Mesenchymal stem cell (in vitro differentiated cells and primary cell): Measurements from ENCODE around the gene SDR9C7.

ENCODE experiments used
- DNase-seq: peaks from one replicate; pipeline ENCODE4 v3.0.0-alpha.2; 2013
- H2AFZ ChIP-seq: one replicate; pipeline ENCODE4 v1.6.1; 2013; ENCODE audit warnings: low read depth, mild to moderate bottlenecking, control low read depth, inconsistent platforms, low read length, moderate library complexity
- H2AK5ac ChIP-seq: 2 replicates; pipeline ENCODE4 v1.6.1; 2013; ENCODE audit warnings: low read length, moderate library complexity, mild to moderate bottlenecking, inconsistent platforms; ENCODE audit not compliant: severe bottlenecking
- H2BK120ac ChIP-seq: one replicate; pipeline ENCODE4 v1.6.1; 2013; ENCODE audit warnings: low read depth, mild to moderate bottlenecking, inconsistent platforms, low read length, moderate library complexity
- H2BK12ac ChIP-seq, 2 experiments: one replicate each; pipeline ENCODE4 v1.6.1; 2013; ENCODE audit warnings: inconsistent platforms in 2 of 2, low read length in 2 of 2, mild to moderate bottlenecking in 2 of 2, moderate library complexity in 2 of 2, control low read depth in 1 of 2
- H2BK15ac ChIP-seq: one replicate; pipeline ENCODE4 v1.6.1; 2013; ENCODE audit warnings: mild to moderate bottlenecking, low read depth, inconsistent platforms; ENCODE audit not compliant: poor library complexity, severe bottlenecking
- H2BK5ac ChIP-seq: 2 replicates; pipeline ENCODE4 v1.6.1; 2013; ENCODE audit warnings: low read depth, mild to moderate bottlenecking, low read length, control low read depth, inconsistent platforms; ENCODE audit not compliant: poor library complexity, severe bottlenecking
- H3K14ac ChIP-seq, 2 experiments: one replicate each; pipeline ENCODE4 v1.6.1; 2013; ENCODE audit warnings: inconsistent platforms in 2 of 2, low read length in 2 of 2, control low read depth in 1 of 2, mild to moderate bottlenecking in 1 of 2, moderate library complexity in 1 of 2
- H3K18ac ChIP-seq, 2 experiments: one replicate each; pipeline ENCODE4 v1.6.1; 2013; ENCODE audit warnings: inconsistent platforms in 2 of 2, low read length in 2 of 2, control low read depth in 1 of 2, low read depth in 1 of 2, mild to moderate bottlenecking in 1 of 2
- H3K23ac ChIP-seq, 2 experiments: one replicate each; pipeline ENCODE4 v1.6.1; 2013; ENCODE audit warnings: inconsistent platforms in 2 of 2, low read length in 2 of 2, mild to moderate bottlenecking in 2 of 2, moderate library complexity in 2 of 2, control low read depth in 1 of 2
- H3K27ac ChIP-seq: 2 replicates; pipeline ENCODE4 v1.5.1; 2013; ENCODE audit warnings: mild to moderate bottlenecking, moderate library complexity, low read length, control low read depth, inconsistent platforms; ENCODE audit not compliant: poor library complexity, severe bottlenecking
- H3K27me3 ChIP-seq, 2 experiments: 2 replicates each; pipeline versions ENCODE4 v1.6.1 to v1.7.0; 2013; ENCODE audit warnings: low read length in 2 of 2, mild to moderate bottlenecking in 2 of 2, moderate library complexity in 2 of 2, control low read depth in 1 of 2, inconsistent platforms in 1 of 2; ENCODE audit not compliant: control insufficient read depth in 1 of 2, insufficient read depth in 1 of 2
- H3K36me3 ChIP-seq, 2 experiments: 2 replicates each; pipeline versions ENCODE4 v1.6.1 to v1.7.0; 2013; ENCODE audit warnings: low read length in 2 of 2, control low read depth in 1 of 2, inconsistent platforms in 1 of 2, low read depth in 1 of 2, mild to moderate bottlenecking in 1 of 2; ENCODE audit not compliant: insufficient read depth in 2 of 2, control insufficient read depth in 1 of 2
- H3K4ac ChIP-seq, 2 experiments: one replicate each; pipeline ENCODE4 v1.6.1; 2013; ENCODE audit warnings: inconsistent platforms in 2 of 2, low read length in 2 of 2, mild to moderate bottlenecking in 2 of 2, moderate library complexity in 2 of 2, control low read depth in 1 of 2, low read depth in 1 of 2
- H3K4me1 ChIP-seq: 2 replicates; pipeline ENCODE4 v1.6.1; 2013; ENCODE audit warnings: low read depth, low read length, control low read depth; ENCODE audit not compliant: control insufficient read depth, insufficient read depth
- H3K4me2 ChIP-seq: 2 replicates; pipeline ENCODE4 v1.6.1; 2013; ENCODE audit warnings: low read length, mild to moderate bottlenecking, inconsistent platforms; ENCODE audit not compliant: poor library complexity, severe bottlenecking
- H3K4me3 ChIP-seq, 2 experiments: 2 replicates each; pipeline versions ENCODE4 v1.5.1 to v1.7.0; 2013; ENCODE audit warnings: low read length in 2 of 2, mild to moderate bottlenecking in 2 of 2, control low read depth in 1 of 2, low read depth in 1 of 2; ENCODE audit not compliant: insufficient read depth in 1 of 2
- H3K79me1 ChIP-seq: replicated peaks from 2 replicates; pipeline ENCODE4 v1.6.1; 2013; ENCODE audit warnings: mild to moderate bottlenecking, control low read depth, low read length, inconsistent platforms; ENCODE audit not compliant: poor library complexity, severe bottlenecking
- H3K9ac ChIP-seq: 2 replicates; pipeline ENCODE4 v1.7.0; 2013; ENCODE audit warnings: mild to moderate bottlenecking, low read length, moderate library complexity
- H3K9me3 ChIP-seq: 2 replicates; pipeline ENCODE4 v1.7.0; 2013; ENCODE audit warnings: mild to moderate bottlenecking, low read length; ENCODE audit not compliant: control insufficient read depth
- H4K8ac ChIP-seq: one replicate; pipeline ENCODE4 v1.6.1; 2013; ENCODE audit warnings: inconsistent platforms, mild to moderate bottlenecking, low read length, moderate library complexity
- H4K91ac ChIP-seq: one replicate; pipeline ENCODE4 v1.6.1; 2013; ENCODE audit warnings: mild to moderate bottlenecking, low read length, inconsistent platforms
- WGBS: methylation state at CpG from one replicate; pipeline ENCODE4 v1.1.7; 2013; ENCODE audit warnings: mixed read lengths; 5-methylcytosine and 5-hydroxymethylcytosine counted together

SDR9C7 gene

DNA sequence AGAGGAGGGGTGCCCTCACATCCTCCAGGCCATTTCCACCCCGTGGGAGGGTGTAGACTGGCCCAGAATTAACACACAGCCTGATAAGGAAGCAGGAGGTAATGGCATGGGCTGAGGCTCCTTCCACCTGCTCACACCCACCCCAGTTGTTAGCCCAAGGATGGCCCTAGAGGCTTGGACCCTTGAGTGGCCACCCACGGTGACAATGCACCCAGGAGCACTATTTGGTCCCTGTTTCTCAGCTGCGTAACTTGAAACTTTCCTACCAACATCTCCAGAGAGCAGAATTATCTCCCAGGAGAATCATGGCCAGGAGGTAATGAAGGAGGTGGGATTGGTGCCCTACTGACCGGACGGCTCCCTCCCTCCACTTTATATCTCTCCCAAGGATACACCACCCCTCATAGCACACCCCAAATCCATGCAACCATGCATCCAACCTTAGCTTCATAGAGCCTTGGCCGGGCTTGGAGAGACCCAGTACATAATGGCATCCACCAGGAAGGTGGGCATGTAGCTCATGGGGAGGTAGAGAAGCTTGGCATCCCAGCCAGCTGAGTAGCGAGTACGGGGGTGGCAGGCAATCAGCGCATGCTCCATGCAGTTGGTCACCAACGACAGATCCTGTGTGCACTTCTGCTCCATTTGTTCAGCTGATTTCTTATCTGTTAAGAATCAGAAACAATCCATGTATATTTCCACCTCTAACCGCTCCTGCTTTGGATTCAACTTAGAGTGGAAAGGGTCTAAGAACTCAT, 17.6 kb upstream of the SDR9C7 start:
- 78% methylated on average over 10 of the region's 11 CpGs for WGBS
- Histone ChIP-seq H3K27me3 (peaks cover 34 to 49% of the 10 kb centered on the region in 2 experiments), H3K9me3 (no peaks in the 10 kb centered on the region), H4K8ac (no peak overlapping the region), H3K18ac (no peak overlapping the region), H4K91ac (no peak overlapping the region), H2BK5ac (no peak overlapping the region), H2AK5ac (no peak overlapping the region), H3K9ac (no peak overlapping the region), H3K4ac (no peak overlapping the region), H3K27ac (no peak overlapping the region), H3K36me3 (no peaks in the 10 kb centered on the region), H3K4me2 (no peak overlapping the region), H2BK120ac (no peak overlapping the region), H3K4me1 (no peaks in the 10 kb centered on the region), H2AFZ (no peak overlapping the region), H3K4me3 (no peak overlapping the region), H3K79me1 (no peaks in the 10 kb centered on the region), H3K23ac (no peak overlapping the region), H3K14ac (no peak overlapping the region), H2BK15ac (no peak overlapping the region), H2BK12ac (no peak overlapping the region)
- no peak for DNase-seq

GRCh38 chr12:56948881-56949280, 14.7 kb upstream of the SDR9C7 start:
- Histone ChIP-seq H3K9ac (no peak overlapping the region), H3K36me3 (no peaks in the 10 kb centered on the region), H3K27ac (no peak overlapping the region), H3K4me1 (no peaks in the 10 kb centered on the region), H3K9me3 (no peaks in the 10 kb centered on the region), H2BK12ac (no peak overlapping the region), H3K4me2 (no peak overlapping the region), H4K91ac (no peak overlapping the region), H3K23ac (no peak overlapping the region), H4K8ac (no peak overlapping the region), H3K14ac (no peak overlapping the region), H2BK15ac (no peak overlapping the region), H2BK5ac (no peak overlapping the region), H3K27me3 (peaks cover 25 to 27% of the 10 kb centered on the region in 2 experiments), H2AK5ac (no peak overlapping the region), H3K4ac (no peak overlapping the region), H2BK120ac (no peak overlapping the region), H2AFZ (no peak overlapping the region), H3K4me3 (no peak overlapping the region), H3K79me1 (no peaks in the 10 kb centered on the region), H3K18ac (no peak overlapping the region)
- DNase-seq: no peak
- 92% methylated on average over 2 of the region's 2 CpGs for WGBS

DNA sequence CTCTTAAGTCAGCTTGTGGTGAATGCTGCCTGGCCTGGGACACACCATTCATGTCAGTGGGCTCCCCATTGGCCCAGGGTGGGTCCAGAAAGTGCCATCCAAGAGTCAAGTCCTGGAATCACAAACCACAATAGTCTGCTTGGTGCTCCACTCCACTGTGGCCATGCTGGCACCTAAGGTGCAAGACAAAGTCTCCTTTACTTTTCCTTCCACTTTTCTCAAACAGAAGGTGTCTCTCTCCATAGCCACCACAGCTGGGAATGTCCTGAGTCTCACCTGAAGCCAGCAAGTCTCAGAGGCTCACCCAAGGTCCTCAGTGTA, 14.2 kb upstream of the SDR9C7 start:
- no peaks in the 10 kb centered on the region for H3K79me1 ChIP-seq

GRCh38 chr12:56947633-56948456, 13.6 kb upstream of the SDR9C7 start:
- WGBS: 82% methylated on average over 4 of the region's 6 CpGs
- Histone ChIP-seq H4K91ac (no peak overlapping the region), H3K9ac (no peak overlapping the region), H3K27ac (no peak overlapping the region), H2BK120ac (no peak overlapping the region), H3K27me3 (peaks cover 16 to 18% of the 10 kb centered on the region in 2 experiments), H2BK5ac (no peak overlapping the region), H3K36me3 (no peaks in the 10 kb centered on the region), H4K8ac (no peak overlapping the region), H3K4me3 (no peak overlapping the region), H3K18ac (no peak overlapping the region), H3K4ac (no peak overlapping the region), H2AFZ (no peak overlapping the region), H3K14ac (no peak overlapping the region), H3K9me3 (no peaks in the 10 kb centered on the region), H2BK15ac (no peak overlapping the region), H2BK12ac (no peak overlapping the region), H3K4me1 (no peaks in the 10 kb centered on the region), H3K23ac (no peak overlapping the region), H3K79me1 (no peaks in the 10 kb centered on the region), H3K4me2 (no peak overlapping the region), H2AK5ac (no peak overlapping the region)
- DNase-seq: no peak

More for the DNA sequence above, 14.2 kb upstream of the SDR9C7 start:
- no peak overlapping the region for H2AFZ ChIP-seq
- no peak overlapping the region for H3K4ac ChIP-seq
- no peak overlapping the region for H3K27ac ChIP-seq
- H3K27me3 ChIP-seq: peaks cover 21 to 22% of the 10 kb centered on the region in 2 experiments
- H3K14ac ChIP-seq: no peak overlapping the region
- H3K36me3 ChIP-seq: no peaks in the 10 kb centered on the region
- no peak overlapping the region for H2BK5ac ChIP-seq
- no peak overlapping the region for H2AK5ac ChIP-seq
- no peak overlapping the region for H2BK15ac ChIP-seq
- no peak overlapping the region for H3K18ac ChIP-seq
- no peak overlapping the region for H3K9ac ChIP-seq
- no peak overlapping the region for H3K4me2 ChIP-seq
- DNase-seq: no peak
- H2BK120ac ChIP-seq: no peak overlapping the region
- H4K8ac ChIP-seq: no peak overlapping the region
- no peaks in the 10 kb centered on the region for H3K4me1 ChIP-seq
- no peak overlapping the region for H3K23ac ChIP-seq
- H3K9me3 ChIP-seq: no peaks in the 10 kb centered on the region
- H4K91ac ChIP-seq: no peak overlapping the region
- no peak overlapping the region for H2BK12ac ChIP-seq
- H3K4me3 ChIP-seq: no peak overlapping the region
